ENCODE measurements around the gene ASIC3.
A peak's percentile ranks its signal among the peaks of the same experiment; 100 is the strongest.

The ASIC3 gene

GRCh38 chr7:151048911-151049463 is 656 bp downstream of the ASIC3 start:
- Histone ChIP-seq H3K9me3 (replicated peaks; ENCODE audit: low read length) (no peaks in the 10 kb centered on the region), H3K9ac (ENCODE audit: low read depth, low read length) (no peak overlapping the region), H3K4me1 (ENCODE audit: control insufficient read depth, insufficient read depth, low read length) (peaks cover 10% of the 10 kb centered on the region), H3K27me3 (ENCODE audit: control insufficient read depth, insufficient read depth, low read length) (no peaks in the 10 kb centered on the region), H3K4me2 (ENCODE audit: low read length) (no peak overlapping the region), H3K36me3 (ENCODE audit: insufficient read depth, low read length) (peaks cover 1% of the 10 kb centered on the region), H3K4me3 (ENCODE audit: low read length) (no peak overlapping the region)

DNA sequence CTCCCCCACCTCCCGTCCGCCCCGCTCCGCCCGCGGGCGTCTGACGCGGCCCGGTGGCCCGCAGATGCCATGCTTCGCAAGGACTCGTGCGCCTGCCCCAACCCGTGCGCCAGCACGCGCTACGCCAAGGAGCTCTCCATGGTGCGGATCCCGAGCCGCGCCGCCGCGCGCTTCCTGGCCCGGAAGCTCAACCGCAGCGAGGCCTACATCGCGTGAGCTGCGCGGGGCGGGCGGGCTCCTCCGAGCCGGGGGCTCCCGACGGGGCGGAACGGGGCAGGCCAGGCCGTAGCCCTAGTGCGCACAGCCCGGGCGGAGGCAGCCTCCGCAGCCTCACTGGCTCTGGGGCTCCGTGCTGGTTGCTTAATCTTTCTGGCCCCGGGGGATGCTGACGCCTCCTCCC is 2.8 kb downstream of the ASIC3 start:
- no peaks in the 10 kb centered on the region for H3K9me3 ChIP-seq (replicated peaks; ENCODE audit: low read length)
- peak overlapping the region; percentile 50 for H3K4me2 ChIP-seq (ENCODE audit: low read length)
- H3K4me3 ChIP-seq (ENCODE audit: low read length), result no peak overlapping the region
- peaks cover 10% of the 10 kb centered on the region for H3K4me1 ChIP-seq (ENCODE audit: control insufficient read depth, insufficient read depth, low read length)
- H3K36me3 ChIP-seq (ENCODE audit: insufficient read depth, low read length), result no peaks in the 10 kb centered on the region
- no peaks in the 10 kb centered on the region for H3K27me3 ChIP-seq (ENCODE audit: control insufficient read depth, insufficient read depth, low read length)
- H3K9ac ChIP-seq (ENCODE audit: low read depth, low read length), result no peak overlapping the region

- Histone ChIP-seq H3K9me3 (replicated peaks; ENCODE audit: low read length) (no peaks in the 10 kb centered on the region), H3K4me2 (ENCODE audit: low read length) (no peak overlapping the region), H3K4me1 (ENCODE audit: control insufficient read depth, insufficient read depth, low read length) (peaks cover 9% of the 10 kb centered on the region), H3K36me3 (ENCODE audit: insufficient read depth, low read length) (no peaks in the 10 kb centered on the region), H3K4me3 (ENCODE audit: low read length) (no peak overlapping the region), H3K9ac (ENCODE audit: low read depth, low read length) (no peak overlapping the region), H3K27me3 (ENCODE audit: control insufficient read depth, insufficient read depth, low read length) (no peaks in the 10 kb centered on the region)
Measured at GRCh38 chr7:151053096-151053495, 4.8 kb downstream of the ASIC3 start.

- H3K27me3 ChIP-seq (ENCODE audit: control insufficient read depth, insufficient read depth, low read length), result no peaks in the 10 kb centered on the region
- H3K4me2 ChIP-seq (ENCODE audit: low read length), result no peak overlapping the region
- H3K36me3 ChIP-seq (ENCODE audit: insufficient read depth, low read length), result no peaks in the 10 kb centered on the region
- H3K9me3 ChIP-seq (replicated peaks; ENCODE audit: low read length), result no peaks in the 10 kb centered on the region
- H3K9ac ChIP-seq (ENCODE audit: low read depth, low read length), result no peak overlapping the region
- H3K4me3 ChIP-seq (ENCODE audit: low read length), result no peak overlapping the region
- peaks cover 15% of the 10 kb centered on the region for H3K4me1 ChIP-seq (ENCODE audit: control insufficient read depth, insufficient read depth, low read length)
Measured at GRCh38 chr7:151053751-151054150, 5.4 kb downstream of the ASIC3 start.

- Histone ChIP-seq H3K4me2 (ENCODE audit: low read length) (peak overlapping the region; percentile 94), H3K4me1 (ENCODE audit: control insufficient read depth, insufficient read depth, low read length) (peaks cover 28% of the 10 kb centered on the region), H3K27me3 (ENCODE audit: control insufficient read depth, insufficient read depth, low read length) (no peaks in the 10 kb centered on the region), H3K4me3 (ENCODE audit: low read length) (no peak overlapping the region), H3K9ac (ENCODE audit: low read depth, low read length) (no peak overlapping the region), H3K9me3 (replicated peaks; ENCODE audit: low read length) (no peaks in the 10 kb centered on the region), H3K36me3 (ENCODE audit: insufficient read depth, low read length) (no peaks in the 10 kb centered on the region)
Measured at GRCh38 chr7:151056283-151056665, 7.9 kb downstream of the ASIC3 start.

GRCh38 chr7:151056666-151057505 is 8.6 kb downstream of the ASIC3 start:
- Histone ChIP-seq H3K27me3 (ENCODE audit: control insufficient read depth, insufficient read depth, low read length) (no peaks in the 10 kb centered on the region), H3K4me2 (ENCODE audit: low read length) (peak overlapping the region; percentile 94), H3K9ac (ENCODE audit: low read depth, low read length) (peak overlapping the region; percentile 82), H3K9me3 (replicated peaks; ENCODE audit: low read length) (no peaks in the 10 kb centered on the region), H3K36me3 (ENCODE audit: insufficient read depth, low read length) (peaks cover 1% of the 10 kb centered on the region), H3K4me1 (ENCODE audit: control insufficient read depth, insufficient read depth, low read length) (peaks cover 35% of the 10 kb centered on the region), H3K4me3 (ENCODE audit: low read length) (peak overlapping the region; percentile 87)

DNA sequence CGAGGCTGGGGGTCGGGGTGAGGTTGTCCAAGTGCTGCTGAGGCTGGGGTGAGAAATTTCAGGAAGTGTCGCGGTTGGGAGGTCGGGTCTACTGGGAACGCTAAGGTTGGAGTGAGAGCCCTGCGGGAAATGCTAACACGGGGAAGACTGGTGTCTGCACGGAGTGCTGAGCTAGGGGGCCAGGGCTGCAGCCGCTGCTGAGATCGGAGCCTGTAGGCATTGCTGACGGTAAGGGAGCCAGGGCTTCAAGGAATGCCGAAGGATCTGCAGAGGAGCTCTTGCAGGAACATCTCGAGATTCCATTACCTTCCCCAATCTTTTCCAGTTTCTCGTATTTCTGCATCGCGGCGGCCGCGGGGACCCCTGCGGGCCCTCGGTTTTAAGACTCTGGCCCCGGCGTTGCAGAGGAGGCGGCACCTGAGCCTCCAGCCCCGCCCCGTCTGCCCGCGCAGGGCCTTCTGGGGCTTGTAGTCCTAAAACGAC is 9.2 kb downstream of the ASIC3 start, which contains the start of gene CDK5:
Gene CDK5, minus strand, starts transcription at position 392 of the 483 bp plus-strand sequence. Its CDS starts 49 bp downstream, at position 343.
- Histone ChIP-seq H3K36me3 (ENCODE audit: insufficient read depth, low read length) (peaks cover 4% of the 10 kb centered on the region), H3K4me2 (ENCODE audit: low read length) (peak within 1 kb of the TSS; percentile 94), H3K9me3 (replicated peaks; ENCODE audit: low read length) (no peaks in the 10 kb centered on the region), H3K4me1 (ENCODE audit: control insufficient read depth, insufficient read depth, low read length) (peaks cover 41% of the 10 kb centered on the region), H3K27me3 (ENCODE audit: control insufficient read depth, insufficient read depth, low read length) (no peaks in the 10 kb centered on the region), H3K4me3 (ENCODE audit: low read length) (peak within 1 kb of the TSS; percentile 87), H3K9ac (ENCODE audit: low read depth, low read length) (peak within 1 kb of the TSS; percentile 82)

DNA sequence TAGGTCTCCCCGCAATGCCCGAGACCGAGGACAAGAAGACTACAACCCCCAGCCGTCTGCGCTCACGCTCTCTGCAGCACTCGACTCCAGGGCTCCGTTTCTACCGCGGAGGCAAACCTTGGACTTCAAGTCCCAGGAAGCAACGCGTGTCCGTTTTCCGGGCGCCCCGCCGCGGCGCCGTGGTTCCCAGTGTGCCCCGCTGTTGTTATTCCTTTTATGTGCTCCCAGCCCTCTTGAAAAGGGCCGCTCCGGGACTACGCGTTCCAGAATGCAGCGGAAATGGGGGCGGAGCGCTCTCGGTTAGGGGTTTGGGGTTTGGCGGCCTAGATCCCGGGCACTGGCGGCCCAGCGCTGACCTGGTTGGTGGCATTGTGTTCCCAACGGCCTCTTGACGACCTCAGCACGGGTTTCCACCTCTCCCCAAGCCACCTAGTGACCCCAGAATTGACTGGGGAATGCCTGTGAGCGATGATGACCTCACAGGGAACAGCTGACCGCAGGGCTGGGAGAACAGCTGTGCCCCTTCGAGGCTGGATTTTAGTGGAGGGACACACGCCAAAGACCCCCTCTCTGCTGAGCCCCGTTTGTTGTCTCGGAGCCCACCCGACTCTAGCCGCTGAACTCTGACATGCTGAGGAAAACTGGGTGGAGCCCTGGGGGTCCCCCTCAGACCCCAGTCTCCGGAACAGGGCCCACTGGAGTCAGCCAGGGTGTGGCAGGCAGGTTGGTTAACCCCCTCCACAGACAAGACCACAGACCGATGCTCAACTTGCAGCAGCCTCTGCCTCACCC is 9.9 kb downstream of the ASIC3 start:
- peak overlapping the region; percentile 87 for H3K4me3 ChIP-seq (ENCODE audit: low read length)
- H3K9me3 ChIP-seq (replicated peaks; ENCODE audit: low read length), result no peaks in the 10 kb centered on the region
- H3K27me3 ChIP-seq (ENCODE audit: control insufficient read depth, insufficient read depth, low read length), result no peaks in the 10 kb centered on the region
- H3K9ac ChIP-seq (ENCODE audit: low read depth, low read length), result peak overlapping the region; percentile 82
- H3K4me2 ChIP-seq (ENCODE audit: low read length), result peak overlapping the region; percentile 94
- H3K36me3 ChIP-seq (ENCODE audit: insufficient read depth, low read length), result peaks cover 4% of the 10 kb centered on the region
- peaks cover 46% of the 10 kb centered on the region for H3K4me1 ChIP-seq (ENCODE audit: control insufficient read depth, insufficient read depth, low read length)

- Histone ChIP-seq H3K9ac (ENCODE audit: low read depth, low read length) (peak overlapping the region; percentile 82), H3K27me3 (ENCODE audit: control insufficient read depth, insufficient read depth, low read length) (no peaks in the 10 kb centered on the region), H3K4me2 (ENCODE audit: low read length) (peak overlapping the region; percentile 94), H3K4me3 (ENCODE audit: low read length) (peak overlapping the region; percentile 87), H3K36me3 (ENCODE audit: insufficient read depth, low read length) (peaks cover 4% of the 10 kb centered on the region), H3K4me1 (ENCODE audit: control insufficient read depth, insufficient read depth, low read length) (peaks cover 49% of the 10 kb centered on the region), H3K9me3 (replicated peaks; ENCODE audit: low read length) (no peaks in the 10 kb centered on the region)
Measured at GRCh38 chr7:151058781-151059366, 10.5 kb downstream of the ASIC3 start.

DNA sequence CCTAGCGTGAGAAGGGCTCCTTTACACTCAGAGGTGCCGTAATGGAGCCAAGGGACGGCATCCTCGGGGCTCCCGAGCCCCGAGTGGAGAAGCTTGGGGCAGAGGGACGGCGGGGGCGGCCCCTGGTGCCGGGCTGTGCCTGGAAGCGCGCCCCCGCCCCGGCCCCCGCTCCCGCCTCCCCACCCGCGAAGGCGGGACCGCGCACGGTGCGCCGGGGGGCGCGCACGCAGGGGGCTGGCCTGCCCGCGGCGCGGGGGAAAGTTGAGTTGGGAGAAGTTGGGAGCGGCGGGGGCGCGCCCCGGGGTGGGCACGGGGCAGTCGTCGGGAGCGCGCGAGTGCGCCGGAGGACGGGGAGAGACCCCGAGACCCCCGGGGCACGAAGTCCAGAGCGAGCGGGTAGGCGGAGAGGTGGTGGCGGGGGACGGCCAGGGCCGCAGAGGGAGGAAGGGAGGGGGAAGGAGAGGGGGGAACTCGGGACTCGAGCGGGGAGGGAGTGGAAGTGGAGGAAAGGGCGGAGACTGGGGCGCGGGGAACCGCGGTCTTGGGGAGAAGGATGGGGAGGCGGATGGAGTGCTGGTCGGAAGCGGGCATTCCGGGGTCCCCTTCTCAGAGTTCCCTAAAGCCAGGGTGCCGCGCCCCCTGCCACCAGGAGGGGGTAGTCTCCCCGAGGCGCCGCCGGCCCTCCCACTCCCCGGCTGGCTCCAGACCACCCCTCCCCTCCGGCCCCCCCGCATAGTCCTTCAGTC is 11.2 kb downstream of the ASIC3 start, which contains the start of gene SLC4A2:
Gene SLC4A2, plus strand, starts transcription at position 223 of the 746 bp plus-strand sequence. CDS start 2,399 bp downstream, outside the sequence.
- peak within 1 kb of the TSS; percentile 82 for H3K9ac ChIP-seq (ENCODE audit: low read depth, low read length)
- H3K4me1 ChIP-seq (ENCODE audit: control insufficient read depth, insufficient read depth, low read length), result peaks cover 49% of the 10 kb centered on the region
- H3K36me3 ChIP-seq (ENCODE audit: insufficient read depth, low read length), result peaks cover 6% of the 10 kb centered on the region
- peak within 1 kb of the TSS; percentile 87 for H3K4me3 ChIP-seq (ENCODE audit: low read length)
- peak within 1 kb of the TSS; percentile 94 for H3K4me2 ChIP-seq (ENCODE audit: low read length)
- no peaks in the 10 kb centered on the region for H3K27me3 ChIP-seq (ENCODE audit: control insufficient read depth, insufficient read depth, low read length)
- H3K9me3 ChIP-seq (replicated peaks; ENCODE audit: low read length), result no peaks in the 10 kb centered on the region

Data from skeletal muscle satellite cell (primary cell).